HepG2 (cell line): ENCODE data around the gene IGFLR1. TPM values are rescaled to one million over a fixed set of nuclear protein-coding genes. Genes with fewer than 3 reads are reported as not detected.
A peak's percentile ranks its signal among the peaks of the same experiment; 100 is the strongest.

Source experiments
- EED ChIP-seq: sonication (generic); formaldehyde crosslinking; IDR thresholded peaks from 2 replicates; pipeline ENCODE4 v1.5.0; 2020; ENCODE audit warnings: mild to moderate bottlenecking, missing genetic modification reagents
- HMGA1 ChIP-seq: sonication (generic); formaldehyde crosslinking; conservative IDR thresholded peaks from 2 replicates; pipeline ENCODE4 v1.4.0; 2020; ENCODE audit warnings: missing genetic modification reagents
- KLF6 ChIP-seq: IDR thresholded peaks from 2 replicates; pipeline ENCODE4 v1.8.0; 2016; ENCODE audit warnings: missing biosample characterization, missing genetic modification reagents
- MED8 ChIP-seq: sonication (generic); formaldehyde crosslinking; IDR thresholded peaks from 2 replicates; pipeline ENCODE4 v1.8.1; 2023; ENCODE audit warnings: mild to moderate bottlenecking, missing genetic modification reagents; ENCODE audit not compliant: insufficient replicate concordance
- MTF1 ChIP-seq: sonication (generic); formaldehyde crosslinking; IDR thresholded peaks from 2 replicates; pipeline ENCODE4 v1.5.0; 2020; ENCODE audit warnings: missing genetic modification reagents
- POGZ ChIP-seq: sonication (generic); formaldehyde crosslinking; IDR thresholded peaks from 2 replicates; pipeline ENCODE4 v1.4.0; 2020; ENCODE audit warnings: mild to moderate bottlenecking, missing genetic modification reagents
- RBM22 ChIP-seq: fragments of 200-400 bp; formaldehyde crosslinking; optimal IDR thresholded peaks from 2 replicates; pipeline ENCODE3; 2017; ENCODE audit warnings: mild to moderate bottlenecking, low read length, moderate library complexity
- SMC3 ChIP-seq: IDR thresholded peaks from 2 replicates; pipeline ENCODE4 v1.6.1; 2011; ENCODE audit warnings: low read length, improper control_type of control experiment
- YEATS4 ChIP-seq: sonication (generic); formaldehyde crosslinking; IDR thresholded peaks from 2 replicates; pipeline ENCODE4 v1.4.0; 2020; ENCODE audit warnings: missing genetic modification reagents, borderline replicate concordance
- ZC3H4 ChIP-seq: sonication (generic); formaldehyde crosslinking; IDR thresholded peaks from 2 replicates; pipeline ENCODE4 v1.4.0; 2020; ENCODE audit warnings: missing genetic modification reagents, borderline replicate concordance
- ZNF234 ChIP-seq: sonication (generic); formaldehyde crosslinking; conservative IDR thresholded peaks from 2 replicates; pipeline ENCODE4 v1.5.1; 2020; ENCODE audit warnings: mild to moderate bottlenecking, missing genetic modification reagents
- ZNF253 ChIP-seq: sonication (generic); formaldehyde crosslinking; IDR thresholded peaks from 2 replicates; pipeline ENCODE4 v1.8.0; 2022; ENCODE audit warnings: mild to moderate bottlenecking, missing genetic modification reagents, borderline replicate concordance
- ZNF292 ChIP-seq: sonication (generic); formaldehyde crosslinking; IDR thresholded peaks from 2 replicates; pipeline ENCODE4 v1.8.1; 2022; ENCODE audit warnings: mild to moderate bottlenecking, low read depth, missing genetic modification reagents, borderline replicate concordance
- ZNF543 ChIP-seq: sonication (generic); formaldehyde crosslinking; IDR thresholded peaks from 2 replicates; pipeline ENCODE4 v1.4.0; 2020; ENCODE audit warnings: mild to moderate bottlenecking, missing genetic modification reagents
- ZNF713 ChIP-seq: sonication (generic); formaldehyde crosslinking; IDR thresholded peaks from 2 replicates; pipeline ENCODE4 v1.4.0; 2020; ENCODE audit warnings: mild to moderate bottlenecking, missing genetic modification reagents
- ZNF761 ChIP-seq: sonication (generic); formaldehyde crosslinking; conservative IDR thresholded peaks from 2 replicates; pipeline ENCODE4 v1.4.0; 2020; ENCODE audit warnings: mild to moderate bottlenecking, missing genetic modification reagents
- ZNF768 ChIP-seq: sonication (generic); formaldehyde crosslinking; IDR thresholded peaks from 2 replicates; pipeline ENCODE4 v1.4.0; 2020; ENCODE audit warnings: missing genetic modification reagents
- polyA plus RNA-seq, 8 experiments: library from polyadenylated mRNA; depleted of rRNA in 3 of 8; stranded (reverse) in 7 of 8; unstranded in 1 of 8; fragments of >200 nt; fragmentation: Illumina TruSeq in 4 of 8; extraction: Trizol in 4 of 8; gene quantifications; 2 replicates each; pipeline versions ENCODE4 v1.2.1 to v1.2.3, GENCODE V29; 2011 to 2016; ENCODE audit warnings: low read depth in 4 of 8, missing spikeins in 1 of 8, mixed read lengths in 1 of 8; ENCODE audit not compliant: insufficient read depth in 1 of 8
- total RNA-seq, 5 experiments: library from RNA; depleted of rRNA; stranded (reverse); fragments of >200 nt; fragmentation: Illumina TruSeq; extraction: Trizol; gene quantifications; 2 replicates each; pipeline ENCODE4 v1.2.3, GENCODE V29; 2016; ENCODE audit warnings: low read depth in 1 of 5
- TF ChIP-seq, protein P1 (sequence below): sonication (generic); formaldehyde crosslinking; IDR thresholded peaks from 2 replicates; pipeline ENCODE4 v1.4.0; 2020; ENCODE audit warnings: mild to moderate bottlenecking, missing genetic modification reagents
- TF ChIP-seq, protein P2 (sequence below): fragments of 450-650 bp; IDR thresholded peaks from 2 replicates; pipeline ENCODE4 v1.6.1; 2017; ENCODE audit warnings: mild to moderate bottlenecking
- TF ChIP-seq, protein P3 (sequence below): sonication (generic); formaldehyde crosslinking; IDR thresholded peaks from 2 replicates; pipeline ENCODE4 v1.4.0; 2020; ENCODE audit warnings: missing genetic modification reagents
- TF ChIP-seq, protein P4 (sequence below): sonication (generic); formaldehyde crosslinking; IDR thresholded peaks from 2 replicates; pipeline ENCODE4 v1.5.1; 2020; ENCODE audit warnings: missing genetic modification reagents, mild to moderate bottlenecking, borderline replicate concordance

Gene IGFLR1
- total and polyA plus RNA-seq, 2 of the 13 experiments (the other 11 are each of a cell fraction or from before 2014, with no cell fraction given): 5.4 to 8.9 TPM

DNA sequence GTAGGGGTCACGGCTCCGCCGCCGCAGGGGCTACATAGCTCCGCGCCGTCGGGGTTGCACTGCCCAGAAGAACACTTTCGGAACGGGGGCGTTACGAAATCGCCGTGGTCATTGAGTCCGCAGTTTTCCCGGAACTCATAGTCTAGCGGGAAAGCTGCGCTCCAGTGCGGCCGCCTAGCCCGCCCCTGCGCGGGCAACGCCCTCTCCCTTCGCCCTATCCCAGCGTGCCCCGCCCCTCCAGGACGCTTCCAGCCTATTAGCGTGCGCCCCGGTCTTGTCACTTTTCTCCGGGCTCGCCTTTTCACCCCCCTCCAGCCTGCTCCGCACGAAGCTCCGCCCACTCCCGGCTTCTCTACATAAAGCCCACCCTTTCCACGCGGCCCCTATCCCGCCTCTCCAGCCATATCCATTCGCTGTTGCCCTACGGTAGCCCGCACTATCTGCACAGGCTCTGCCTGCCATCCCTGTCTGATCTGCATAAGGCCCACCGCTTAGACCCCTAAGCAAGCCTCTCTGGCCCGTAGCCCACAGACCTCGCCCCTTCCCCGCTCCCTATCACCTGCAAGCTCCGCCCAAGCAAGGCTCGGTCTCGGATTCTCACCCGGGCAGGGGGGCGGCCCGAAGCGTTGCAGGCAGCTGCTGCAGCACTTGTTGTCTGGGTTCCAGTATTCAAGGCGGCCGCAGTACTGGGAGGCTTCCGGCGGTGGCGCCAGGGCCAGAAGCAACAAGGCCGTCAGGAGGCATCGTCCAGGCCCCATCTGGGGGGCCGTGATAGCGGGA is 1.6 kb downstream of the IGFLR1 start (continued):
- TF ChIP-seq, protein P1, sequence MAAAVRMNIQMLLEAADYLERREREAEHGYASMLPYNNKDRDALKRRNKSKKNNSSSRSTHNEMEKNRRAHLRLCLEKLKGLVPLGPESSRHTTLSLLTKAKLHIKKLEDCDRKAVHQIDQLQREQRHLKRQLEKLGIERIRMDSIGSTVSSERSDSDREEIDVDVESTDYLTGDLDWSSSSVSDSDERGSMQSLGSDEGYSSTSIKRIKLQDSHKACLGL (CRISPR knock-in tag): no peak; the same call in 1 of the 2 replicates
- TF ChIP-seq, protein P2, sequence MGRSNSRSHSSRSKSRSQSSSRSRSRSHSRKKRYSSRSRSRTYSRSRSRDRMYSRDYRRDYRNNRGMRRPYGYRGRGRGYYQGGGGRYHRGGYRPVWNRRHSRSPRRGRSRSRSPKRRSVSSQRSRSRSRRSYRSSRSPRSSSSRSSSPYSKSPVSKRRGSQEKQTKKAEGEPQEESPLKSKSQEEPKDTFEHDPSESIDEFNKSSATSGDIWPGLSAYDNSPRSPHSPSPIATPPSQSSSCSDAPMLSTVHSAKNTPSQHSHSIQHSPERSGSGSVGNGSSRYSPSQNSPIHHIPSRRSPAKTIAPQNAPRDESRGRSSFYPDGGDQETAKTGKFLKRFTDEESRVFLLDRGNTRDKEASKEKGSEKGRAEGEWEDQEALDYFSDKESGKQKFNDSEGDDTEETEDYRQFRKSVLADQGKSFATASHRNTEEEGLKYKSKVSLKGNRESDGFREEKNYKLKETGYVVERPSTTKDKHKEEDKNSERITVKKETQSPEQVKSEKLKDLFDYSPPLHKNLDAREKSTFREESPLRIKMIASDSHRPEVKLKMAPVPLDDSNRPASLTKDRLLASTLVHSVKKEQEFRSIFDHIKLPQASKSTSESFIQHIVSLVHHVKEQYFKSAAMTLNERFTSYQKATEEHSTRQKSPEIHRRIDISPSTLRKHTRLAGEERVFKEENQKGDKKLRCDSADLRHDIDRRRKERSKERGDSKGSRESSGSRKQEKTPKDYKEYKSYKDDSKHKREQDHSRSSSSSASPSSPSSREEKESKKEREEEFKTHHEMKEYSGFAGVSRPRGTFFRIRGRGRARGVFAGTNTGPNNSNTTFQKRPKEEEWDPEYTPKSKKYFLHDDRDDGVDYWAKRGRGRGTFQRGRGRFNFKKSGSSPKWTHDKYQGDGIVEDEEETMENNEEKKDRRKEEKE: no peak
- TF ChIP-seq EED (CRISPR knock-in tag) (no peak), RBM22 (no peak), ZNF253 (CRISPR knock-in tag) (no peak; the same call in 1 of the 2 replicates), ZNF768 (CRISPR knock-in tag) (peak; percentile 26; the same call in 1 of the 2 replicates), ZNF234 (CRISPR knock-in tag) (no peak), ZNF543 (CRISPR knock-in tag) (0 out of 2 replicates have a peak, but pooled peaks have one; percentile 22), KLF6 (CRISPR knock-in tag) (0 out of 2 replicates have a peak, but pooled peaks have one; percentile 81), SMC3 (no peak; the same call in 1 of the 2 replicates), POGZ (CRISPR knock-in tag) (peak; percentile 72; the same call in 1 of the 2 replicates), ZNF292 (CRISPR knock-in tag) (no peak), ZNF761 (CRISPR knock-in tag) (no peak; the same call in 1 of the 2 replicates), MTF1 (CRISPR knock-in tag) (no peak), ZNF713 (CRISPR knock-in tag) (0 out of 2 replicates have a peak, but pooled peaks have one; percentile 58), MED8 (CRISPR knock-in tag) (peak; percentile 36), YEATS4 (CRISPR knock-in tag) (peak; percentile 52; the same call in 1 of the 2 replicates), ZC3H4 (CRISPR knock-in tag) (peak; percentile 66; the same call in 1 of the 2 replicates), HMGA1 (CRISPR knock-in tag) (no peak)
- TF ChIP-seq, protein P3, sequence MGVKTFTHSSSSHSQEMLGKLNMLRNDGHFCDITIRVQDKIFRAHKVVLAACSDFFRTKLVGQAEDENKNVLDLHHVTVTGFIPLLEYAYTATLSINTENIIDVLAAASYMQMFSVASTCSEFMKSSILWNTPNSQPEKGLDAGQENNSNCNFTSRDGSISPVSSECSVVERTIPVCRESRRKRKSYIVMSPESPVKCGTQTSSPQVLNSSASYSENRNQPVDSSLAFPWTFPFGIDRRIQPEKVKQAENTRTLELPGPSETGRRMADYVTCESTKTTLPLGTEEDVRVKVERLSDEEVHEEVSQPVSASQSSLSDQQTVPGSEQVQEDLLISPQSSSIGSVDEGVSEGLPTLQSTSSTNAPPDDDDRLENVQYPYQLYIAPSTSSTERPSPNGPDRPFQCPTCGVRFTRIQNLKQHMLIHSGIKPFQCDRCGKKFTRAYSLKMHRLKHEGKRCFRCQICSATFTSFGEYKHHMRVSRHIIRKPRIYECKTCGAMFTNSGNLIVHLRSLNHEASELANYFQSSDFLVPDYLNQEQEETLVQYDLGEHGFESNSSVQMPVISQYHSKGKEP (CRISPR knock-in tag): 0 out of 2 replicates have a peak, but pooled peaks have one; percentile 47
- TF ChIP-seq, protein P4, sequence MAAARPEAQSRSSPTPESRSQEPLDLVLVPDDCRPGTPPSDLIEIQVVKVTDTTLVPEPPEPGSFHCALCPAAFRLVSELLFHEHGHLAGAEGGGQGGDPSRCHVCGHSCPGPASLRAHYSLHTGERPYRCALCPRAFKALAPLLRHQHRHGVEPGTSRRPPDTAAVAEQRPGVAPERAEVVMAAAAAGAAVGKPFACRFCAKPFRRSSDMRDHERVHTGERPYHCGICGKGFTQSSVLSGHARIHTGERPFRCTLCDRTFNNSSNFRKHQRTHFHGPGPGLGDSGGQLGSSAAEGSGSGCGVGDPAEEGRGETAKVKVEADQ (CRISPR knock-in tag): no peak
